Measurements from ENCODE around the gene CCNY. TPM values are rescaled to one million over a fixed set of nuclear protein-coding genes. Genes with fewer than 3 reads are reported as not detected.

CCNY gene
- total RNA-seq, 1 experiment from 2014 or later = 51.9 TPM

DNA sequence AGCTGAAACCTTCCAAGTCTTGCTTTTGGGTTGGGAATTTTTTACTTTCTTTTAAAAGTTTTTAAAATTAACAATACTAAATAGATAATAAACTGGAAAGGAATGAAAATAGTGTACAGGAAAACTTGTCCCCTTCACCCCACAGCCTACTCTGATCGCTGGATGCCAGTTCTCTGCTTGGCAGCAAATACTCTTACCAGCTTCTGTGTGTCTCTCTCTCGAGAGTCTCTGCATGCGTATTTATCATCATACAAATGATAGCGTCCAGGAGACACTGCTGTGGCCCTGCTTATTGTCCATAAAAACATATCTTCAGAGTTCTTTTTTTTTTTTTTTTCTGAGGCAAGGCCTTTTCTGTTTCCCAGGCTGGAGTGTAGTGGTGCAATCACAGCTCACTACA is 101.5 kb downstream of the CCNY start:
- in situ Hi-C loops (cut with HindIII; ENCODE audit: low pct_unique_long_range_greater_than_20kb, low sequenced_read_pairs) (no loop called here), intact Hi-C loops (cut with micrococcal nuclease; ENCODE audit: unreplicated experiment) (no loop called here)
- H3K27ac ChIP-seq (ENCODE audit: low read length) = no peak overlapping the region
- DNase-seq (ENCODE audit: low read depth, low spot score) (no peak), ATAC-seq (no peak)
- H3K36me3 ChIP-seq (ENCODE audit: control insufficient read depth, insufficient read depth, low read length) = no peaks in the 10 kb centered on the region
- no peak overlapping the region for H3K4me3 ChIP-seq (ENCODE audit: low read depth in 2 of 2, low read length in 2 of 2)
- ChIA-PET CTCF (no interaction called here), POLR2A (interaction anchor here (0.6 kb wide), 1 partner anchor 23 kb away, joined by 8 read pairs; no protein-coding TSS in a partner anchor)
- no peaks in the 10 kb centered on the region for H3K4me1 ChIP-seq (ENCODE audit: control insufficient read depth, insufficient read depth, low read length)
- TF ChIP-seq, protein P1, sequence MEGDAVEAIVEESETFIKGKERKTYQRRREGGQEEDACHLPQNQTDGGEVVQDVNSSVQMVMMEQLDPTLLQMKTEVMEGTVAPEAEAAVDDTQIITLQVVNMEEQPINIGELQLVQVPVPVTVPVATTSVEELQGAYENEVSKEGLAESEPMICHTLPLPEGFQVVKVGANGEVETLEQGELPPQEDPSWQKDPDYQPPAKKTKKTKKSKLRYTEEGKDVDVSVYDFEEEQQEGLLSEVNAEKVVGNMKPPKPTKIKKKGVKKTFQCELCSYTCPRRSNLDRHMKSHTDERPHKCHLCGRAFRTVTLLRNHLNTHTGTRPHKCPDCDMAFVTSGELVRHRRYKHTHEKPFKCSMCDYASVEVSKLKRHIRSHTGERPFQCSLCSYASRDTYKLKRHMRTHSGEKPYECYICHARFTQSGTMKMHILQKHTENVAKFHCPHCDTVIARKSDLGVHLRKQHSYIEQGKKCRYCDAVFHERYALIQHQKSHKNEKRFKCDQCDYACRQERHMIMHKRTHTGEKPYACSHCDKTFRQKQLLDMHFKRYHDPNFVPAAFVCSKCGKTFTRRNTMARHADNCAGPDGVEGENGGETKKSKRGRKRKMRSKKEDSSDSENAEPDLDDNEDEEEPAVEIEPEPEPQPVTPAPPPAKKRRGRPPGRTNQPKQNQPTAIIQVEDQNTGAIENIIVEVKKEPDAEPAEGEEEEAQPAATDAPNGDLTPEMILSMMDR (IDR thresholded peaks at IDR 0.05) = no peak
- no peak for TF ChIP-seq POLR2AphosphoS5 (IDR thresholded peaks at IDR 0.05; ENCODE audit: low read depth, low read length)
- TF ChIP-seq TCF7L2 (IDR thresholded peaks at IDR 0.05; ENCODE audit: low read depth, low read length) = no peak
- TF ChIP-seq, protein P2, sequence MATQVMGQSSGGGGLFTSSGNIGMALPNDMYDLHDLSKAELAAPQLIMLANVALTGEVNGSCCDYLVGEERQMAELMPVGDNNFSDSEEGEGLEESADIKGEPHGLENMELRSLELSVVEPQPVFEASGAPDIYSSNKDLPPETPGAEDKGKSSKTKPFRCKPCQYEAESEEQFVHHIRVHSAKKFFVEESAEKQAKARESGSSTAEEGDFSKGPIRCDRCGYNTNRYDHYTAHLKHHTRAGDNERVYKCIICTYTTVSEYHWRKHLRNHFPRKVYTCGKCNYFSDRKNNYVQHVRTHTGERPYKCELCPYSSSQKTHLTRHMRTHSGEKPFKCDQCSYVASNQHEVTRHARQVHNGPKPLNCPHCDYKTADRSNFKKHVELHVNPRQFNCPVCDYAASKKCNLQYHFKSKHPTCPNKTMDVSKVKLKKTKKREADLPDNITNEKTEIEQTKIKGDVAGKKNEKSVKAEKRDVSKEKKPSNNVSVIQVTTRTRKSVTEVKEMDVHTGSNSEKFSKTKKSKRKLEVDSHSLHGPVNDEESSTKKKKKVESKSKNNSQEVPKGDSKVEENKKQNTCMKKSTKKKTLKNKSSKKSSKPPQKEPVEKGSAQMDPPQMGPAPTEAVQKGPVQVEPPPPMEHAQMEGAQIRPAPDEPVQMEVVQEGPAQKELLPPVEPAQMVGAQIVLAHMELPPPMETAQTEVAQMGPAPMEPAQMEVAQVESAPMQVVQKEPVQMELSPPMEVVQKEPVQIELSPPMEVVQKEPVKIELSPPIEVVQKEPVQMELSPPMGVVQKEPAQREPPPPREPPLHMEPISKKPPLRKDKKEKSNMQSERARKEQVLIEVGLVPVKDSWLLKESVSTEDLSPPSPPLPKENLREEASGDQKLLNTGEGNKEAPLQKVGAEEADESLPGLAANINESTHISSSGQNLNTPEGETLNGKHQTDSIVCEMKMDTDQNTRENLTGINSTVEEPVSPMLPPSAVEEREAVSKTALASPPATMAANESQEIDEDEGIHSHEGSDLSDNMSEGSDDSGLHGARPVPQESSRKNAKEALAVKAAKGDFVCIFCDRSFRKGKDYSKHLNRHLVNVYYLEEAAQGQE (IDR thresholded peaks at IDR 0.05; ENCODE audit: insufficient read depth in 1 of 2, low read depth in 2 of 2, low read length in 1 of 2) = no peak
- no peak for TF ChIP-seq SIN3A (IDR thresholded peaks at IDR 0.05; ENCODE audit: borderline replicate concordance, insufficient read depth, low read depth, low read length)
- H3K9me3 ChIP-seq (ENCODE audit: control insufficient read depth, insufficient read depth, low read depth, low read length) = peaks cover 8% of the 10 kb centered on the region; the same call in 1 of the 2 replicates
- H3K27me3 ChIP-seq (ENCODE audit: control insufficient read depth, insufficient read depth, low read length) = no peaks in the 10 kb centered on the region
- no TSS peak for BruUV-seq (replicated peaks)

DNA sequence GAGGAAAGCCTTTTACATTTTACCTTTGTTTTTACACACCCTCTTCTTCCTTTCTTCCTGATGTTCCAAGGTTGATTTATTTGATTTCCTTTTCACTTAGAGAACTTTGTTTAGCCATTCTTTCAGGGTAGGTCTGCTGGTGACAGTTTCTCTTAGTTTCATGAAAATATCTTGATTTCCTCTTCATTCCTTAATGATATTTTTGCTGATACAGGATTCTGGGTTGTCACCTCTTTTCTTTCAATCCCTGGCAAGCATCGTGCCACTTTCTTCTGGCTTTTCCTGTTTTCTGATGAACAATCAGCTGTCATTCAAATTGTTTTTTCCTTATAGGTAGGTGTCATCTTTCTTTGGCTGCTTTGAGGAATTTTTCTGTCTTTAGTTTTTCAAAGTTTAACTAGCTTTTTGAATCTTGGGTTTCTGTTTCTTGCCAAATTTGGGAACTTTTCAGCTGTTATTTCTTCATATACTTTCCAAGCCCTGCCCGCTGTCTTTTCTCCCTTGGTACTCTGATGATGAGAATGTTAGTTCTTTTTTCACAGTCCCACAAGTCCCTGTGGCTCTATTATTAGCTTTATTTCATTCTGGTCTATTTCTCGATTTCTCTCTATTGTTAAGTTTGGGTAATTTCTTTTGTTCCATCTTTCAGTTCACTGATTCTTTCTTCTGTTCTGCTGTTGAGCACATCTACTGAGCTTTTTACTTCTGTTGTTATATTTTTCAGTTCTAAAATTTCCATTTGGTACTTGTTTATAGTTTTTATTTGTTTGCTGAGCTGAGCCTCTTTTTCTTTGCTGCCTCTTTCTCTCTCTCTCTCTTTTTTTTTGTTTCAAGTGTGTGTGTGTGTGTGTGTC is 102.6 kb downstream of the CCNY start:
- no peak overlapping the region for H3K4me3 ChIP-seq (ENCODE audit: low read depth in 2 of 2, low read length in 2 of 2)
- ChIA-PET CTCF (no interaction called here), POLR2A (interaction anchor here (0.6 to 0.7 kb wide), 2 partner anchors 24 to 312 kb away, joined by 3 to 8 read pairs; partner anchors contain the start of gene CREM)
- no peaks in the 10 kb centered on the region for H3K4me1 ChIP-seq (ENCODE audit: control insufficient read depth, insufficient read depth, low read length)
- intact Hi-C loops (cut with micrococcal nuclease; ENCODE audit: unreplicated experiment) = no loop called here
- no peaks in the 10 kb centered on the region for H3K27me3 ChIP-seq (ENCODE audit: control insufficient read depth, insufficient read depth, low read length)
- ATAC-seq (no peak), DNase-seq (ENCODE audit: low read depth, low spot score) (no peak)
- H3K27ac ChIP-seq (ENCODE audit: low read length) = no peak overlapping the region
- no peaks in the 10 kb centered on the region for H3K36me3 ChIP-seq (ENCODE audit: control insufficient read depth, insufficient read depth, low read length)
- no TSS peak for BruUV-seq (replicated peaks)
- in situ Hi-C loops (cut with HindIII; ENCODE audit: low pct_unique_long_range_greater_than_20kb, low sequenced_read_pairs) = no loop called here
- TF ChIP-seq, protein P1 (IDR thresholded peaks at IDR 0.05) = no peak
- TF ChIP-seq POLR2AphosphoS5 (IDR thresholded peaks at IDR 0.05; ENCODE audit: low read depth, low read length) = no peak
- no peak for TF ChIP-seq TCF7L2 (IDR thresholded peaks at IDR 0.05; ENCODE audit: low read depth, low read length)
- TF ChIP-seq SIN3A (IDR thresholded peaks at IDR 0.05; ENCODE audit: borderline replicate concordance, insufficient read depth, low read depth, low read length) = no peak
- TF ChIP-seq, protein P2 (IDR thresholded peaks at IDR 0.05; ENCODE audit: insufficient read depth in 1 of 2, low read depth in 2 of 2, low read length in 1 of 2) = no peak
- peaks cover 10% of the 10 kb centered on the region; the same call in 1 of the 2 replicates for H3K9me3 ChIP-seq (ENCODE audit: control insufficient read depth, insufficient read depth, low read depth, low read length)

Measured in Panc1 (cell line).